ENCODE measurements around the gene CIDEC.
"Not testable (repeated sequence)": the region's sequence is repeated elsewhere in the genome, so short reads cannot be mapped to it uniquely, and the experiment has no call there.

Gene CIDEC

DNA sequence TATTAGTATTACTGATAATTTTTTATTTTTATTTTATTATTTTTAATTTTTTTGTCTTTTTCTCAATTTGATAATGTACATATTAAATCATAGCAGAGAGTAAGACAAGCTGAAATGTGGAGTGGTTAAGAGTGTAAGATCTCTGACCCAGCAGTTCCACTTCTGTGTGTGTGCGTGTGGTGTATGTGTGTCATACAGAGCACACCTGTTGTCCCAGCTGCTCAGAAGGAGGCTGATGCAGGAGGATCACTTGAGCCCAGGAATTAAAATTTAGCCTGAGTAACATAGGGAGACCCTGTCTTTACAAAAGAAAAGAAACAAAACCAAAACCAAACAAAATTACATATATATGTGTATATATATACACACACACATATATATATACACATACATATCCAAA is 1.4 kb upstream of the CIDEC start:
- TF ChIP-seq, protein P1, sequence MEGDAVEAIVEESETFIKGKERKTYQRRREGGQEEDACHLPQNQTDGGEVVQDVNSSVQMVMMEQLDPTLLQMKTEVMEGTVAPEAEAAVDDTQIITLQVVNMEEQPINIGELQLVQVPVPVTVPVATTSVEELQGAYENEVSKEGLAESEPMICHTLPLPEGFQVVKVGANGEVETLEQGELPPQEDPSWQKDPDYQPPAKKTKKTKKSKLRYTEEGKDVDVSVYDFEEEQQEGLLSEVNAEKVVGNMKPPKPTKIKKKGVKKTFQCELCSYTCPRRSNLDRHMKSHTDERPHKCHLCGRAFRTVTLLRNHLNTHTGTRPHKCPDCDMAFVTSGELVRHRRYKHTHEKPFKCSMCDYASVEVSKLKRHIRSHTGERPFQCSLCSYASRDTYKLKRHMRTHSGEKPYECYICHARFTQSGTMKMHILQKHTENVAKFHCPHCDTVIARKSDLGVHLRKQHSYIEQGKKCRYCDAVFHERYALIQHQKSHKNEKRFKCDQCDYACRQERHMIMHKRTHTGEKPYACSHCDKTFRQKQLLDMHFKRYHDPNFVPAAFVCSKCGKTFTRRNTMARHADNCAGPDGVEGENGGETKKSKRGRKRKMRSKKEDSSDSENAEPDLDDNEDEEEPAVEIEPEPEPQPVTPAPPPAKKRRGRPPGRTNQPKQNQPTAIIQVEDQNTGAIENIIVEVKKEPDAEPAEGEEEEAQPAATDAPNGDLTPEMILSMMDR (conservative IDR thresholded peaks at IDR 0.05): no peak
- H3K27ac ChIP-seq: no peak overlapping the region

DNA sequence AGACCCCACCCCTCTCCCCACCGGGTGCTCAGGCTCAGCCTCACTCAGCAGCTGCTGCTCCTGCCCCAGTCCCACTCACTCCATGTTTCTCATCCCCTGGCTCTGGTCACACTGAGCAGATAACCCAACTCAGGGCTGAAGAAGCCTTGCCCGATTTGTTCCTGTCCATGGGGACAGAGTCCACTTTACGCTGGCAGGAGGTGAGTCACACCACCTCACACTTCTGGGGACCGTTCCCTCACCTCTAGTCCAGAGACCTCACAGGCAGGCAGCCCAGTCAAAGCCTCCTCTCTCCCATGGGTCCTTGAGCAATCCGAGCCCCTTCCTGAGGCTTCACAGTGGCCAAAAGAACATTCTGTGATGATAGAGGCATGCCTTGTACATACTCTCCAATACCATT is 1.4 kb downstream of the CIDEC start:
- H3K27ac ChIP-seq: no peak overlapping the region
- TF ChIP-seq, protein P1 (conservative IDR thresholded peaks at IDR 0.05): no peak

DNA sequence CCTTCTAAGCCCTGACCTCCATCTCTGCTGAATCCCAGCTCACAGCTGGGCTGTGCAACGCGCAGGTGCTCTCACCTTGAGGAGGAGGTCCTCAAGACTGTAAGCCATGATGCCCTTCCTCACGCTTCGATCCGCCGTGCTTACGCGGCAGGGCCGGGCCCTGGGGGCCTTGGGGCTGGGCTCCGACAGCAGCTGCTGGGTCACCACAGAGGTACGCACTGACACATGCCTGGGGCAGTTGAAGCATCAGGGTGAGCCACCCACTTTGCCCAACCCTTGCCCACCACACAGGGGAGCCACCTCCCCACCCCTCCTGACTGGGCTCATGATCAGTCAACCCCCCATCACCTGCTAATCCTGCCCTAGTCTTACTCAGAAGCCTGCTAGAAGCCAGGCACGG is 3.1 kb downstream of the CIDEC start:
- H3K27ac ChIP-seq: no peak overlapping the region
- TF ChIP-seq, protein P1 (conservative IDR thresholded peaks at IDR 0.05): no peak

DNA sequence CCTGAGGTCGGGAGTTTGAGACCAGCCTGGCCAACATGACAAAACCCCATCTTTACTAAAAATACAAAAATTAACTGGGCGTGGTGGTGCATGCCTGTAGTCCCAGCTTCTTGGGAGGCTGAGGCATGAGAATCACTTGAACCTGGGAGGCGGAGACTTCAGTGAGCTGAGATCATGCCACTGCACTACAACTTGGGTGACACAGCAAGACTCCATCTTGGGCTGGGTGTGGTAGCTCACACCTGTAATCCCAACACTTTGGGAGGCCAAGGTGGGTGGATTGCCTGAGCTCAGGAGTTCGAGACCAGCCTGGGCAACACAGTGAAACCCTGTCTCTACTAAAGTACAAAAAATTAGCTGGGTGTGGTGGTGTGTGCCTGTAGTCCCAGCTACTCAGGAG is 3.8 kb downstream of the CIDEC start:
- not testable (repeated sequence) for H3K27ac ChIP-seq

DNA sequence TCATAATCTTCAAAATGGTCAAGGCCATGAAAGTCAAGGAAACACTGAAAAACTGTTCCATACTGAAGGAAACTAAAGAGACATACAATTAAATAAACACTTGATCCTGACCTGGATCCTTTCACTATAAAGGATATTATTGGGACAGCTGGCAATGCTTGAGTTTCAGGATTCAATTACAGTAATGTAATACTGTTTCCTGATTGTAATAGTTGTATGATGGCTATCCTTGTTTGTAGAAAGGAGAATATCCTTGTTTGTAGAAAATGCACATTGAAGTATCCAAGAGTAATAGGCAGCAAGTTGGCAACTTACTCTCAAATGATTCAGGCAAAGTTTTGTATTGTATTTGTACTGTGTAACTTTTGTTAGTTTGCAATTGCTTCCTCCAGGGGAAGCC is 4.6 kb downstream of the CIDEC start:
- no peak overlapping the region for H3K27ac ChIP-seq
- TF ChIP-seq, protein P1 (conservative IDR thresholded peaks at IDR 0.05): no peak

DNA sequence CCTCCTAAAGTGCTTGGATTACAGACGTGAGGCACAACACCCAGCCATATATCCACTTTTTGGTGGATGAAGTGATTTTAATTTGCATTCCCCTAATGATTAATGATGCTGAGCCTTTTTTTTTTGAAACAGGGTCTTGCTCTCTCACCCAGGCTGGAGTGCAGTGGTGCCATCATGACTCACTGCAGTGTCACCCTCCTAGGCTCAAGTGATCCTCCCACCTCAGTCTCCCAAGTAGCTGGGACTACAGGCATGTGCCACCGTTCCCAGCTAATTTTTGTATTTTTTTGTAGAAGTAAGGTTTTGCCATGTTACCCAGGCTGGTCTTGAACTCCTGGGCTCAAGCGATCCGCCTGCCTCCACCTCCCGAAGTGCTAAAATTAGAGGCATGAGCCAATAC is 8.0 kb downstream of the CIDEC start:
- not testable (repeated sequence) for H3K27ac ChIP-seq

DNA sequence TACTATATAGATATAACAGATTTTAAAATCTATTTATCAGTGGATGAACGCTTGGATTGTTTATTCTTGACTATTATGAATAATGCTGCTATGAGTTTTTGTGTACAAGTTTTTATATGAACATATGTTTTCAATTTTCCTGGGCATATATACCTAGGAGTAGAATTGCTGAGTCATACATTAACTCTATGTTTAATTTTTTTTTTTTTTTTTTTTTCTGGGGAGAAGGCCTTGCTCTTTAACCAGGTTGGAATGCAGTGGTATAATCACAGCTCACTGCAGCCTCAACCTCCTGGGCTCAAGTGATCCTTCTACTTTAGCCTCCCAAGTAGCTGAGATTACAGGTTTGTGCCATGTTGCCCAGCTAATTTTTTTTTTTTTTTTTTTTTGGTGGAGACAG is 9.1 kb downstream of the CIDEC start:
- no peak overlapping the region for H3K27ac ChIP-seq
- TF ChIP-seq, protein P1 (conservative IDR thresholded peaks at IDR 0.05): no peak

DNA sequence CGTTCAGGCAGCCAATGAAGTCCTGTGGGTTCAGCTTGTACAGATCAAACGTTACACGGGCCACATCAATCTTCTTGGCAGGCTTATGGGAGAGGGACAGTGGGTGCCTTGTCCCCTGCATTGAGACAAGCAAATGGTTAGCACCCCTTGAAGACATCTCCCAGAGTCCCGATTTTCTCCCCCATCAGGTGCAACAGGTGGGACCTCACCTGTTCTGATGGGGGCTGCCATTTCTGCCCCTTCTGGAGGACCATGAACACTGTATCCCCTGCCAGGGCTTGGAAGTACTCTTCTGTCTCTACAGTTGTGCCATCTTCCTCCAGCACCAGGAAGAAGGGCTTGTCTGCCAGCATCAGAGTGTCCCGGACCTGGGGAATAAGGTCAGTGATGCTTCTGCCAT is 10.1 kb downstream of the CIDEC start:
- H3K27ac ChIP-seq: no peak overlapping the region
- TF ChIP-seq, protein P1 (conservative IDR thresholded peaks at IDR 0.05): no peak

DNA sequence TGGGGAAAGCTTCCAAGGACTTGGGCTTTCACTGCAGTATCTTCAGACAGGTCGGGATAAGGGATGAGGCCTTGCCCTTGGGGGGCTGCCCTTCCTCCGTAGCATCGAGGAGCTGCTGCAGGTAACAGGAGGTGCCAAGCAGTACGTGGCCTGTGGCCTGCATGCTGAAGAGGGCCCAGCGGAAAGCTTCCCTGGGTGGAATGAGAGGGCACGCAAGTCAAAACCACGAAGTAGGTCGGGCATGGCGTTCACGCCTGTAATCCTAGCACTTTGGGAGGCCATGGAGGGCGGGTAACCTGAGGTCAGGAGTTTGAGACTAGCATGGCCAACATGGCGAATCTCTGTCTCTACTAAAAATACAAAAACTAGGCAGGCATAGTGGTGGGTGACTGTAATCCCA is 12.9 kb downstream of the CIDEC start:
- TF ChIP-seq, protein P1 (conservative IDR thresholded peaks at IDR 0.05): no peak
- H3K27ac ChIP-seq: no peak overlapping the region

Measured in VCaP (cell line).